Measurements from ENCODE around the gene MSLN.

MSLN gene

GRCh38 chr16:793414-793813 is 32.9 kb downstream of the MSLN start:
- DNase-seq (ENCODE audit: low read depth) = no peak

- no peak for DNase-seq (ENCODE audit: low read depth)
Measured at GRCh38 chr16:794091-794822, 33.7 kb downstream of the MSLN start.

DNA sequence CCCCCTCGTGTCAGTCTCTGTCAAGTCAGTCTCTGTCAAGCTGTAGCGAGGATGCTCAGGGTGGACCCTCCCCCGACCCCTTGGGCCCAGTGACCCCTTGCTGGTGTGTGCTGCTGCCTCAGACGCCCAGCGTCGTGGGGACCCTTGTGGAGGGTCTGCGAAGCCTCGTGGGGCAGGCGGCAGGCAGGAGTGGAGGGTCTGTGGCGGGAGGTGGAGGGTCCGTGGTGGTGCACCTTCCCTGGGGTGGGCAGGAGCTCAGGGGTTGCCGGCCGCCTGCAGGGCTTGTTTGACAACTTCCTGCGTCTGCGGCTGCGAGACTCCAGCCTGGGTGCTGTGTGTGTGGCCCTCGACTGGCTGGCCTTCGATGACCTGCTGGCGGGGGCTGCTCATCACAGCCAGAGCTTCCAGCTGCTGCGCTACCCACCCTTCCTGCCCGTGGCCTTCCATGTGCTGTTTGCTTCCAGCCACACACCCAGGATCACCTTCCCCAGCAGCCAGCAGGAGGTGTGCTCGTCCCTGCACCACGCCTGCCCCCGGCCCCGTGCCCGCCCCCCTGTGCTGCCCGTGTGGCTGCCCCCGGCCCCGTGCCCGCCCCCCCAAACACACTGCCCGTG is 34.4 kb downstream of the MSLN start:
- no peak for DNase-seq (ENCODE audit: low read depth)

DNA sequence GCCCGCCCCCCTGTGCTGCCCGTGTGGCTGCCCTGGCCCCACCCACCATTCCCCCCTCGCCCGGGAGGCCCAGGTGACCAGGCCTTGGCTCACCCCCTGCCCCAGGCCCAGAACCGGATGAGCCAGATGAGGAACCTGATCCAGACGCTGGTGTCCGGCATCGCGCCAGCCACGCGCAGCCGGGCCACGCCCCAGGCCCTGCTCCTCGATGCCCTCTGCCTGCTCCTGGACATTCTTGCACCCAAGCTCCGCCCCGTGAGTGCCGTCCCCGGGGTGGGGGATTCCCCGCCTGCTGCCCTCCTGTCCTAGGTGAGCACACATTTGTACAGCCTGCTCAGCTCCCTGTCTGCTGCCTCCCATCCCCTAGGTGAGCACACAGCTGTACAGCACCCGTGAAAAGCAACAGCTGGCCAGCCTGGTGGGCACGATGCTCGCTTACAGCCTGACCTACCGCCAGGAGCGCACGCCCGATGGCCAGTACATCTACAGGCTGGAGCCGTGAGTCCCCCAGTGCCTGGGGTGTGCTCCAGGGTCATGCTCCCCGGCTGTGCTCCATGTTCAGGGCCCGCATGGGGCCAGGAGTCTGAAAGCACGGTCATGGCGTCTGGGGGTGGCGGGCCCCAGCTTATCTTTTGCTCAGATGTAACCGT is 35.2 kb downstream of the MSLN start:
- no peak for DNase-seq (ENCODE audit: low read depth)

GRCh38 chr16:796296-797119 is 36.0 kb downstream of the MSLN start:
- no peak for DNase-seq (ENCODE audit: low read depth)

DNA sequence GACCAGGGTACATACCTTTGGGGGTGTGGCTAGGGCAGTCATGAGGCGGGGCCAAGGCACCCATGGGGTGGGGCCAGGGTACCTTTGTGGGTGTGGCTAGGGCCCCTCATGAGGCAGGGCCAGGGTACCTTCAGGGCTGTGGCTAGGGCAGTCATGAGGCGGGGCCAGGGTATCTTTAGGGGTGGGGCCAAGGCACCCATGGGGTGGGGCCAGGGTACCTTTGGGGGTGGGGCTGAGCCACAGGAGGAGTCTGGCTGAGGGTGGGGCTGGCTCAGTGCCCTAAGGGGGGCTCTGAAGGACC is 36.5 kb downstream of the MSLN start:
- no peak for DNase-seq (ENCODE audit: low read depth)

GRCh38 chr16:797686-798085 is 37.2 kb downstream of the MSLN start:
- no peak for DNase-seq (ENCODE audit: low read depth)

GRCh38 chr16:798666-799065 is 38.1 kb downstream of the MSLN start:
- DNase-seq (ENCODE audit: low read depth) = no peak

DNA sequence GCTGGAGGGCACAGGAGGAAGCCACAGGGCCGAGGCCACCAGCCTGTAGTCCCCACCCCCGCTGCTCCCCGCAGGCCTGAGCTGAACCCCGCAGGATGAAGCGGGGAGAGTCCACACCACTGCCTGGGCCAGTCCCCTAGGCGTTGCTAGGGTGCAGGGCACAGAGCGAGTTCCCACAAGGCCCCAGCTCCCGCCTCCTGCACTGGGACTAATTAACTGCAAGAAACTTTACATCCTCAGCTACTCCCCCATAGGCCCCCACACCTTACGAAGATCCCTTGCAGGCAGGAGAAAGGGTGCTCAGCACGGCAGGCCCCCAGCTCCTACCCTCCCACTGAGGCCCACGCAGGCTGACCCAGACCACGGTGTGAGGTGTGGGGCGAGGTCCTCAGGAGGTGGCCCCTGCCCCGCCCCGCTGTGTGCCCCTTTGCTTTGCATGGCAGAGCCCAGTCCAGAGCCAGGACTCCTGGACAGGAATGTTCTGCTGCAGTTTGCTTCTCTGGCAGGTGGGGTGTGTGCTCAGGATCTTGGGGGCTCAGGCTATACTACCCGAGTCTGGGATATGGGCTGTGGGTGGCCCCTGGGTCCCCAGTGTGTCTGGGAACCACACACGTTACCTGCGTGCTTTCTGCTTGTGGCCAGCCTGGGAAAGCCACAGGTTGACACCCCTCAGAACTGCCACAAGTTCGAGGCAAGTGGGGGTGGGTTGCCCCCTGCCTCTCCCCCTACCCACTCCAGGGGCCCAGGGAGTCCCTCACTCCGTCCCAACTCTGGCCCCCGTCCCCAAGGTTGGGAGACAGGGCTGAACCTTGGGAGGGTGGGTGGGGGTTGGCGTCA is 38.8 kb downstream of the MSLN start:
- DNase-seq (ENCODE audit: low read depth) = no peak

- no peak for DNase-seq (ENCODE audit: low read depth)
Measured at GRCh38 chr16:799948-800833, 39.7 kb downstream of the MSLN start, which contains the start of gene GNG13. TSS of gene GNG13 (minus strand) at chr16:800734. CDS start at chr16:799077, 1,657 bp downstream.

DNA sequence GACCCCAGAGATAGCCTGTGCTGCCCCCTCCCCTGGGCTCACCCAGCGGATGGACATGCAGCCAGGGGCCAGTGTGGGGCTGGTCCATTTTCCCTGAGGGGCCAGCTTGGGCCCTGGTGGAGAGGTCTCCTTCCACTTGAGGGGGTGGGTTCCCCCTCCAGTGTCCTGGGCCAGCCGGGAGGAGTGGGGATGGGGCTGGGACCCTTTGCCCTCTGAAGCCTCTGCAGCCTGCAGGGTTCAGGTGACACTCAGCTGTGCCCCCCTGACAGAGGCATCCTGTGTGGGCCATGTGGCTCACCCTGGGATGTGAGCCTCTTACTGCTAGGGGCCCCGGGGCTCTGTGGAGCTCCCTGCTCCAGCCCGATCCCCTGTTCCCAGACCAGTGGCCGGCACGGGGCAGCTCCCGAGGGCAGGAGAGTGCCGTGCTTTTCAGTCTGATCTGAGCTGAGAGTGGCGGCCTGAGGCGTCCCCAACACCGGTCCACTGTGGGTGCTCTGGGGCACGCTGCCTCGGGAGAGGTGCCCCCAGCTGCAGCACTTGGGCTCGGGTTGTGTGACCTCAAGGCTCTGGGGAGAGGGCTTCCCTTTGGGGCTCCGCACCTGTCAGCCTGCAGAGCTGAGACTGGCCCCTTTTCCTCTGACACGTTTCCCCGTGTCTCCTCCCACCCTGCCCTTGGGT is 40.4 kb downstream of the MSLN start:
- DNase-seq (ENCODE audit: low read depth) = no peak

- DNase-seq (ENCODE audit: low read depth) = no peak
Measured at GRCh38 chr16:801584-802363, 41.2 kb downstream of the MSLN start.

- no peak for DNase-seq (ENCODE audit: low read depth)
Measured at GRCh38 chr16:802461-802860, 41.9 kb downstream of the MSLN start.

DNA sequence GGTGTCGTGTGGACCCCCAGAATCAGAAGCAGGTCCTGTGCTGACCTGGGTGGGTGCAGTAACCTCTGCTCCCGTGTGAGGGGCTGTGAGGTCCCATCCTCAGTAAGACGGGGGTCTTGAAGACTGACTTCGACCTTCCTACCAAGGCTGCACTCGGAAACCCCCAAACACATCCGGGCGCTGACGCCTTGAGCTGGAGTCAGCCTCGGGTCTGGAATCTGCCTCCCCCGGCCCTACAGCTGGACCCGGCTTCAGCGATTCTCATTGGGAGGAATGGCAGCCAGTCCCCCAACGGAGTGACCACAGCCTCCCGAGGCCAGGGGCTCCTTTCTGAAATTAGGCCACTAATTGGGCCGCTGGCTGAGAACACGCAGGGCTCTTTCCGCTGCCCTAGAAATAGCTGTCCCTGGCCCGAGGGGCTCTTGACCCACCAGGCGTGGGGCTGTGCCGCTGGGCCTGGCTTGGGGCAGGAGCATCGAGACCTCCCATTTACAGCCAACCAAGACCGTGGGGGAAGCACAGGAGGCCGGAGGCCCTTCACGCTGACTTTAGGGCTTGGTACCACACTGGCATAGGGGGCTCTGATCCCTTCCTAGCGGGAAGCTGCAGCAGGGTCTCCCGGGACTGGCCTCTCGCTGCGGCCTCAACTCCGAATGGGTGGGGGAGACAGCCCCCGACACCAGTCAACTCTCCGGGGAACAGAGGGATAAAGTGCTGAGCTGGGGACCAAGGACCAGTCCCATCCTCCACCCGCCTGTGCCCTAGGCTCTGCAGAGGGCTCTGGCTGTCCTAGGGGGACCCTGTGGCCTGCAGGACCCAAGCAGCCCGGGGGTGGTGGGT is 42.6 kb downstream of the MSLN start:
- DNase-seq (ENCODE audit: low read depth) = no peak

- DNase-seq (ENCODE audit: low read depth) = no peak
Measured at GRCh38 chr16:803754-804080, 43.2 kb downstream of the MSLN start.

- DNase-seq (ENCODE audit: low read depth) = no peak
Measured at GRCh38 chr16:804193-805048, 43.9 kb downstream of the MSLN start.

DNA sequence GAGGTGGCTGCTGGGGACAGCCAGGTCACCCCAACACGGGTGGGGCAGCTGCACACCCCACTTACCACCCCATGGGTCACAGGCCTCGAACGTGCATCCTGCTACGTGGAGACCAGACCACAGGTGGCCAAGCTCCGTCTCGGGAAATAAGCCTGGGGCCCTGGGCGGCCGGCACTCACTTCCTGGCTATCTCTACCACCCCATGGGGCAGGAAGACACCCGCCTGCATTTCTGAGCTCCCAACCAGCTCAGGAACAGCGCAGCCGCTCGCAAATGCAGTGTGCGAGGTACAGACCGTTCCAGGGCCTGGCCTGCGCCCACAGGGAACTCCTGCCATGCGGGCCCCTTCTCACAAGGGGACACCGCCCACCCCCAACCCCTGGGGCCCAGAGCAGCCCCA is 44.9 kb downstream of the MSLN start:
- DNase-seq (ENCODE audit: low read depth) = no peak
